Caco-2 (cell line): ENCODE results near the gene PEX26. TPM values are rescaled to one million over a fixed set of nuclear protein-coding genes. Genes with fewer than 3 reads are reported as not detected.

Experiments used
- BruUV-seq: library from RNA; stranded (reverse); fragments of 400-500 nt; replicated peaks from 2 replicates; lab custom pipeline; 2021; lab: Mats Ljungman, UMichigan
- CTCF ChIA-PET: fragments of 300-600 bp; sonication (Branson Sonifier 250); formaldehyde crosslinking; loops from one replicate; lab custom pipeline; 2022; ENCODE audit warnings: antibody characterized with exemption; lab: Charles Lee
- POLR2A ChIA-PET: fragments of 300-600 bp; sonication (Branson Sonifier 250); formaldehyde crosslinking; loops from one replicate; lab custom pipeline; 2022; ENCODE audit warnings: antibody characterized with exemption; lab: Charles Lee
- DNase-seq, 2 experiments: peaks; one replicate each; pipeline versions ENCODE4 v3.0.0 to v3.0.0-alpha.2; 2020 to 2022
- H3K27me3 ChIP-seq: replicated peaks from 2 replicates; pipeline ENCODE4 v1.6.0; 2011; ENCODE audit warnings: low read length; ENCODE audit not compliant: control insufficient read depth, insufficient read depth
- H3K36me3 ChIP-seq: 2 replicates; pipeline ENCODE4 v1.5.1; 2011; ENCODE audit warnings: low read length; ENCODE audit not compliant: control insufficient read depth, insufficient read depth
- H3K4me1 ChIP-seq: fragments of 250-450 bp; sonication (Bioruptor Pico); 2 replicates; pipeline ENCODE4 v1.5.1; 2020; ENCODE audit warnings: mild to moderate bottlenecking
- H3K4me3 ChIP-seq: 2 replicates; pipeline ENCODE4 v1.5.1; 2011; ENCODE audit warnings: low read depth, mild to moderate bottlenecking, control low read depth, low read length
- H3K9me3 ChIP-seq: fragments of 250-450 bp; sonication (Bioruptor Pico); 2 replicates; pipeline ENCODE4 v1.5.1; 2020; ENCODE audit warnings: mild to moderate bottlenecking, moderate library complexity
- H3K27ac Mint-ChIP-seq: one replicate; pipeline ENCODE4 v1.8.0; 2022; ENCODE audit warnings: mixed read lengths; ENCODE audit not compliant: unreplicated experiment
- H3K27me3 Mint-ChIP-seq: one replicate; pipeline ENCODE4 v1.8.0; 2022; ENCODE audit warnings: mixed read lengths; ENCODE audit not compliant: insufficient read depth, unreplicated experiment
- H3K36me3 Mint-ChIP-seq: one replicate; pipeline ENCODE4 v1.8.0; 2022; ENCODE audit warnings: mild to moderate bottlenecking, mixed read lengths; ENCODE audit not compliant: insufficient read depth, unreplicated experiment
- H3K4me1 Mint-ChIP-seq: one replicate; pipeline ENCODE4 v1.8.0; 2022; ENCODE audit warnings: low read depth, mixed read lengths; ENCODE audit not compliant: unreplicated experiment
- H3K4me3 Mint-ChIP-seq: one replicate; pipeline ENCODE4 v1.8.0; 2022; ENCODE audit warnings: mild to moderate bottlenecking, moderate library complexity, mixed read lengths; ENCODE audit not compliant: unreplicated experiment
- H3K9me3 Mint-ChIP-seq: one replicate; pipeline ENCODE4 v1.8.0; 2022; ENCODE audit warnings: mixed read lengths; ENCODE audit not compliant: unreplicated experiment
- CTCF ChIP-seq, 2 experiments: fragments of 200-600 bp in 1 of 2; IDR thresholded peaks; 1 replicate in 1 of 2; 2 replicates in 1 of 2; pipeline versions ENCODE4 v1.5.1 to v1.8.0; 2011 to 2022; ENCODE audit warnings: antibody characterized with exemption in 1 of 2, control low read depth in 1 of 2, inconsistent platforms in 1 of 2, low read depth in 1 of 2, low read length in 1 of 2, mild to moderate bottlenecking in 1 of 2, moderate library complexity in 1 of 2; ENCODE audit not compliant: insufficient read depth in 1 of 2, severe bottlenecking in 1 of 2, unreplicated experiment in 1 of 2
- intact Hi-C: fragments of 100-400 bp; cut with micrococcal nuclease; formaldehyde crosslinking; loops from one replicate; pipeline ENCODE4 v1.10.0; 2022; ENCODE audit not compliant: unreplicated experiment
- total RNA-seq: library from RNA; stranded (reverse); gene quantifications from 2 replicates; pipeline ENCODE4 v1.2.3, GENCODE V29; 2022

Gene PEX26
- total RNA-seq, 1 experiment from 2014 or later: 40.6 TPM

- H3K4me3 ChIP-seq: no peak overlapping the region
- H3K4me1 ChIP-seq: peaks cover under 1% of the 10 kb centered on the region; the same call in 1 of the 2 replicates
- H3K27me3 ChIP-seq: no peaks in the 10 kb centered on the region
- no peaks in the 10 kb centered on the region for H3K36me3 ChIP-seq
- ChIA-PET POLR2A (interaction anchor here (0.7 kb wide), 1 partner anchor 199 kb away, joined by 10 read pairs; no protein-coding TSS in a partner anchor), CTCF (no interaction called here)
- no peaks in the 10 kb centered on the region for H3K9me3 ChIP-seq
- Mint-ChIP-seq H3K9me3 (no peaks in the 10 kb centered on the region), H3K27me3 (peaks cover 2% of the 10 kb centered on the region), H3K4me3 (no peak overlapping the region), H3K4me1 (peaks cover 5% of the 10 kb centered on the region), H3K36me3 (peaks cover 5% of the 10 kb centered on the region), H3K27ac (no peak overlapping the region)
- BruUV-seq: no TSS peak
- DNase-seq: no peak
- no peak for TF ChIP-seq CTCF (IDR thresholded peaks at IDR 0.05; ENCODE audit: insufficient read depth in 1 of 2, low read depth in 1 of 2, low read length in 1 of 2, severe bottlenecking in 1 of 2, unreplicated experiment in 1 of 2)
- intact Hi-C loops: no loop called here
These were observed 48.0 kb upstream of the PEX26 start for GRCh38 chr22:18029686-18030267.

- Mint-ChIP-seq H3K27me3 (no peaks in the 10 kb centered on the region), H3K27ac (no peak overlapping the region), H3K9me3 (no peaks in the 10 kb centered on the region), H3K36me3 (peaks cover 5% of the 10 kb centered on the region), H3K4me3 (no peak overlapping the region), H3K4me1 (no peaks in the 10 kb centered on the region)
- ChIA-PET CTCF (interaction anchor here (0.5 kb wide), 1 partner anchor 38 kb away, joined by 3 read pairs; no protein-coding TSS in a partner anchor), POLR2A (no interaction called here)
- no peak for DNase-seq
- intact Hi-C loops: no loop called here
- H3K36me3 ChIP-seq: no peaks in the 10 kb centered on the region
- H3K4me3 ChIP-seq: no peak overlapping the region
- no peak for TF ChIP-seq CTCF (IDR thresholded peaks at IDR 0.05; ENCODE audit: insufficient read depth in 1 of 2, low read depth in 1 of 2, low read length in 1 of 2, severe bottlenecking in 1 of 2, unreplicated experiment in 1 of 2)
- no peaks in the 10 kb centered on the region for H3K4me1 ChIP-seq
- no peaks in the 10 kb centered on the region for H3K27me3 ChIP-seq
- no TSS peak for BruUV-seq
- H3K9me3 ChIP-seq: no peaks in the 10 kb centered on the region
These were observed 45.9 kb upstream of the PEX26 start for GRCh38 chr22:18031695-18032454.

- Histone ChIP-seq H3K27me3 (no peaks in the 10 kb centered on the region), H3K4me3 (no peak overlapping the region), H3K9me3 (no peaks in the 10 kb centered on the region), H3K36me3 (no peaks in the 10 kb centered on the region), H3K4me1 (no peaks in the 10 kb centered on the region)
- Mint-ChIP-seq H3K27ac (no peak overlapping the region), H3K36me3 (peaks cover 5% of the 10 kb centered on the region), H3K9me3 (no peaks in the 10 kb centered on the region), H3K4me3 (no peak overlapping the region), H3K27me3 (no peaks in the 10 kb centered on the region), H3K4me1 (no peaks in the 10 kb centered on the region)
- no peak for DNase-seq
- POLR2A ChIA-PET: no interaction called here
- BruUV-seq: no TSS peak
- CTCF ChIA-PET: no interaction called here
- intact Hi-C loops: no loop called here
- no peak for TF ChIP-seq CTCF (IDR thresholded peaks at IDR 0.05; ENCODE audit: insufficient read depth in 1 of 2, low read depth in 1 of 2, low read length in 1 of 2, severe bottlenecking in 1 of 2, unreplicated experiment in 1 of 2)
These were observed 45.2 kb upstream of the PEX26 start for GRCh38 chr22:18032455-18033101.
